Choroid plexus epithelial cell (primary cell): ENCODE measurements around the gene OLFML1.
A peak's percentile ranks its signal among the peaks of the same experiment; 100 is the strongest.

Source experiments
- DNase-seq: peaks from one replicate; pipeline ENCODE4 v3.0.0-alpha.2; 2010; ENCODE audit warnings: low read depth
- H3K4me3 ChIP-seq: 2 replicates; pipeline ENCODE4 v1.5.1; 2011; ENCODE audit warnings: low read depth, mild to moderate bottlenecking, control low read depth, low read length, moderate library complexity
- CTCF ChIP-seq: conservative IDR thresholded peaks from 2 replicates; pipeline ENCODE4 v1.5.1; 2011; ENCODE audit warnings: low read depth, mild to moderate bottlenecking, control low read depth, inconsistent platforms, low read length, moderate library complexity

Gene OLFML1

GRCh38 chr11:7471071-7471470 is 14.2 kb upstream of the OLFML1 start:
- no peak for TF ChIP-seq CTCF
- H3K4me3 ChIP-seq: no peak overlapping the region
- DNase-seq: no peak

- no peak for TF ChIP-seq CTCF
- DNase-seq: no peak
- no peak overlapping the region for H3K4me3 ChIP-seq
These were observed 11.6 kb upstream of the OLFML1 start for GRCh38 chr11:7473717-7474116.

GRCh38 chr11:7480113-7480512 is 5.2 kb upstream of the OLFML1 start:
- peak; percentile 60 for DNase-seq
- no peak for TF ChIP-seq CTCF
- no peak overlapping the region for H3K4me3 ChIP-seq

GRCh38 chr11:7484131-7484530 is 1.2 kb upstream of the OLFML1 start:
- H3K4me3 ChIP-seq: no peak overlapping the region
- no peak for DNase-seq
- no peak for TF ChIP-seq CTCF

GRCh38 chr11:7484645-7485044 is 661 bp upstream of the OLFML1 start:
- TF ChIP-seq CTCF: no peak
- DNase-seq: peak; percentile 13
- no peak overlapping the region for H3K4me3 ChIP-seq

GRCh38 chr11:7486098-7486780 is 933 bp downstream of the OLFML1 start:
- TF ChIP-seq CTCF: no peak
- no peak overlapping the region for H3K4me3 ChIP-seq
- no peak for DNase-seq

- no peak overlapping the region for H3K4me3 ChIP-seq
- TF ChIP-seq CTCF: no peak
- DNase-seq: no peak
These were observed 1.5 kb downstream of the OLFML1 start for GRCh38 chr11:7486781-7487140.
